HG03159 (cell line): ENCODE measurements around the gene DUSP22.

Experiments
- ATAC-seq: cut with Tn5 transposase; IDR thresholded peaks from one replicate; pipeline ENCODE4 v1.9.1; 2021; ENCODE audit warnings: mild to moderate bottlenecking, moderate library complexity; ENCODE audit not compliant: unreplicated experiment

Gene DUSP22

DNA sequence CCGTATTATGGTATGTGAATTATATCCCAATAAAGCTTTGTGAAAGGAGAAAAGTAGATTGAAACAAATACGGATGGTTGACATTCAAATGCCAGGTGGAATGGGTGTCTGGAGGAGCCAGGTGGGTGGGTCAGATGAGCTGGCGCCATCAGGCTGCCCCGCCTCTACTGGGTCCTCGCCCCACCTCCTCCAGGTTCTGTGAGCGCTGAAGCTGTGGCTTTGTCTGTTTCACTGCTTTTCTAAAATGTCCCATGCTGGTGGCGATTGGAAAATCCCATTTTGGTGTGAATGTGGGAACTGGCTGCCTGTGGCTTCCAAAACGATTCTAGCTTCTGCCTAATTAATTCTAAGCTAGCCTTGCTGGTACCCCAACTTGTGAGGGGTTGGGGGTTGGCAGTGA, 16.5 kb downstream of the DUSP22 start:
- ATAC-seq = no peak

DNA sequence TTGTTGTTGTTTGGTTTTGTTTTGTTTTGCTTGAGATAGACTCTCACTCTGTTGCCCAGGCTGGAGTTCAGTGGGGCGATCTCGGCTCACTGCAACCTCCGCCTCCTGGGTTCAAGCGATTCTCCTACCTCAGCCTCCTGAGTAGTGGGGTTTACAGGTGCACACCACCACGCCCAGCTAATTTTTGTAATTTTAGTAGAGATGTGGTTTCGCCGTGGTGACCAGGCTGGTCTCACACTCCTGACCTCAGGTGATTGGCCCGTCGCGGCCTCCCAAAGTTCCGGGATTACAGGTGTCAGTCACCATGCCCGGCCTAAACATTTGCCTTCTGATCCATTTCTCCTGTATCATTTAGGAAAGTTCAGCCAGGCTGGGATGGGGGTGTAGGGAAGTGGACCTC, 17.7 kb downstream of the DUSP22 start:
- ATAC-seq = no peak

DNA sequence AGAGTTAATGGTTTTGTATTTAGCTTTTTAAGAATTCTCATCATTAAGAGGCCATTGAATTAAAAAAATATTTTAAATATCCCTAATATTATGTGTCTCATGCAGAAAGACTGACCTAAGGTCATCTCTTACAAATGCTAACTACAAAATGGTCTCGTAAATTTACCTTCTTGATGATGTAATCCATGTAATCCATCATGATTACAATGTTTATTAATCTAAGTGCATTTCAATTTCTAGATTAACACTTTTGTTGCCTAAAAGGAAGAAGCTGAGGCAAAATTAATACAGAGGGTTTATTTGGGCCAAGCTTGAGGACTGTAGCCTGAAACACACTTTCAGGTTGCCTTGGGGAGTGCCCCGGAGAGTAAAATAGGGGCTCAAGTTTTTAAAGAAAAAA, 18.4 kb downstream of the DUSP22 start:
- ATAC-seq = no peak

DNA sequence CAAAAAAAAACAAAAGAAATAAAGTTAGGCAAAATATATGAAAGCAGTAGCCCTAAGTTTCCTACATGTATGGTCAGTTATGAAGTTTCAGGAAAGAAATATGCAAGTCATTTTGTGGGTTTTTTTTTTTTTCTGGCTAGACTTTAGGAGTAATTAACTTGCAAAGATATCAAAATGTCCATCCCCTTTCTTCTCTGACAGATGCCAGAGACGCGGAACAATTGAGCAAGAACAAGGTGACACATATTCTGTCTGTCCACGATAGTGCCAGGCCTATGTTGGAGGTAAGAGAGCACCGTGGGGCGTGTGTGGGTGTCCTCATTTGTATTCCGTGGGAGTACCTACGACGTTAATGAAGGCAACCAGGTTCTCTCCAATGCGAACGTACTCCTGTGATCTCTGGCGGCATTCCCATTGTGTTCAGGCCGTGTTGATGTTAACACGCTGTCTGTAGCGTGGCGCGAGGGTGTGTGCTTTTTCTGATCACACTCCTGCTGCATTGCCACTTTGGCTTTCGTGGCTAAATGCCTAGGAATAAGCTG, 19.5 kb downstream of the DUSP22 start:
- ATAC-seq = no peak

DNA sequence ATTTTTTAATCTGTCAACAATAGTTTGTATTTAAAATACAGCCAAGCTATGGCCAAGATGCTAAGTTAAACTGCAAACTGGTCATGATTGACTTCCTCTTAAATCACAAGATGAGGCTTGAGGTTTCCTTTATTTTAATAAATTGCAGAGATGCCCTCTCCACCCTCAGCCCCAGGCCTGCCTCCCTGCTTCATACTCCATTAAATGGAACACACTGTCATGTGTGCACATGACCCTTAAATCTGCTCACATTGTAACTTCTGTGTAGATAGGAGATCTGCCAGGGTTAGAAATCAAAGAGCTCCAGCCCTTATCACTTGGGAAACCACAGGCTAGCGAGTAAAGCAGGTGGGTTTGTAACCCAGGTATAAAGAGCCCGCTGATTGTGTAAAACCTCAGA, 20.8 kb downstream of the DUSP22 start:
- no peak for ATAC-seq

DNA sequence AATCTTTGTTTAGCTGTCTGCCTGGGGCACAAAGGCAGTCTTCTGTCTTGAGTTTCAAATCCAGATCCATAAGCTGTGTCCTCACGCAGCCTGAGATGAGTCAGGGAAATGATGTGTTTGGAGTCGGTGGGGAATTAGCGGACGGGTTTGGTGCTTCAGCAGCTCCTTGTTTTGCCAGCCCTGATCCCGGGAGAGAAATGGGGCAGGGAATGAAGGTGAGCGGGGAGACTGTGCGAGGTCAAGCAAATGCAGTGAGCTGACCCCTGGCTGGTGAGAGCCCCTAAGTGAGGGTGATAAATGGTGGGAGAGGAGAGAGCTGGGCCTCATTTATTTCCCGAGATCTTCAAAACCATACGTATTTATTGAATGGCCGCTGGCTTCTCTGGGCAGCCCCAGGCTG, 21.6 kb downstream of the DUSP22 start:
- ATAC-seq = no peak

DNA sequence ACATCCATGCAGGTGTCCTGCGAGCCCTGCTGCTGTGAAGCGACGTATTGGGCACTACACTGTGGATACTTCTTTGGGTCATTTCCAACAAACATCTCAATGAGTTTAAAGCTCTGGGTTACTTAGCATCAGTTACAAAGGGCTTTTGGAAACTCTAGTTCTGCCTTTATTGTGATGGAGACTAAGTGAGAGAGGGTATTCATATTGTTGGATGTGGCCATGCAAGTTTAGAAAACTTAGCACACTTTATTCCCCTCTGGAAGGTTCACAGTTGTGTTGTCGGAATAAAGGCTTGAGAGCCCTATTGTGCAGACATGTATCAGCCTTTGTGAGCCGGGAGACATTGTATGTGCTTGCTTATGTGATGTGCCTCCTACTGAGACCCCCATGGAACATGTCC, 22.1 kb downstream of the DUSP22 start:
- ATAC-seq = no peak

DNA sequence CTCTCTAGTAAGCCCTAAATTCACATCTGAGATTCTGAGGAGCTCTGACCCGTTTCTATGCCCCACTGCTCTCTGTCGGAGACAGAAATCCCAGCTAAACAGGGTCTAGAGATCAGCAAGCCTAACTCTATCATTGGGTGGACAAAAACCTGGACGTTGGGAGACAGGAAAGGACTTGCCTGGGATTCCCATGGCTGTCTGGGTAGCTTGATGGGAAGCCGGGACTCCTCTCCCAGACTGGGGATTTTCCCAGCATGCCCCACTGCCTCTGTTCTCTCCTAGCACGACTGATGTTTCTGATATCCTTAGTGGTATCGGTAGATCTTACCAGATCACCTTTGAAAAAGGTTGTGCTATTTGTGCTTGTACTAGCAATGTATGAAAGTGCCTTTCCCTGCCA, 22.9 kb downstream of the DUSP22 start:
- ATAC-seq = no peak

DNA sequence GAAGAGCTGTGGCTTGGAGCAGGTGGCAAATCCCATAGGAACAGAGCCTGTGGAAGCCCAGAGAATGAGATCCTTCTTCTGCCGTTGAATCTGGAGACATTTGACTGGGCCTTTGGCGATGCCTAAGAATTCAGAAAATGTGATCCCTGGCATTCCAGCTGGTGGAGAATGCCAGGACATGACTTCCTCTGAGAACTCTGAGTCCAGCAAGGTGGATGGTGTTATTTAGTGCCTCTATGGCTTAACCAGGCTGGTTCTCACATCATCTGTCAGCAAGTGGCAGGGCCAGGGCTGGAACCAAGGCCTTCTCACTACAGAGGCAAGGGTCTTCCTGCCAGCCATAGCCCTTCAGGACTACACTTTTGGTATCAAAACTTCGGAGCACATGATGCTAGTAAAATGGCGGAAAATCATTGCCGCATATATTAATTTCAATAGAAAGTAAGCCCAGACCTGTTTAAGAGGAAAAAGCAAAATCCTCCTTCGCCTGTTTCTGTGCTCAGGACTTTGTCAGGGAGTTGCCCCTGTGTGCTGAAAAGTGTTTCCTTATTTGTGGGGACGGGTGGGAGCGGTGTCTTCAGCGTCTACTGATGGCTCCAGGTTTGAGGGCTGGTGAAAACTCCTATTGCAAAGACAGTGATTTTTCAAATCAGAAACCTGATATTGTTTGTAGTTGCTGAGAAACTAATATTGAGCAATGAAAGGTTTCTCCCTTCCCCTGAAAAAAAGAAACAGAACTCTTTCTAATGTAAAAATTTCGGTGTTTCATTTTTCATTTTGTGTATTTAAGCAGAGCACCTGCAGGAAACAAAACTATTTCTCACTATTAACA, 23.9 kb downstream of the DUSP22 start:
- no peak for ATAC-seq

DNA sequence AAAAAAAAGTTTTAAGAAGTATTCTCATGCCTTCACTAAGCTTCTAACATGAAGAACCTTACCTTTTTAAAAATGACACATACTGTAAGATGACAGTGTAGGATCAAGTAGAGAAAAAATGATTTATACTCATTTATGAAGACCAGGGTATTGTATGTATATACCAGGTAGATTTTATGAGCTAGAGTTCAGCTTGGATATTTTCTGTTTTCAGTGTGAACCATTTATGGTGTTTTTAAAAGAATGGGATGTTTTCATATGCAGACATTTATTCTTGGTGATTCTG, 24.4 kb downstream of the DUSP22 start:
- no peak for ATAC-seq

DNA sequence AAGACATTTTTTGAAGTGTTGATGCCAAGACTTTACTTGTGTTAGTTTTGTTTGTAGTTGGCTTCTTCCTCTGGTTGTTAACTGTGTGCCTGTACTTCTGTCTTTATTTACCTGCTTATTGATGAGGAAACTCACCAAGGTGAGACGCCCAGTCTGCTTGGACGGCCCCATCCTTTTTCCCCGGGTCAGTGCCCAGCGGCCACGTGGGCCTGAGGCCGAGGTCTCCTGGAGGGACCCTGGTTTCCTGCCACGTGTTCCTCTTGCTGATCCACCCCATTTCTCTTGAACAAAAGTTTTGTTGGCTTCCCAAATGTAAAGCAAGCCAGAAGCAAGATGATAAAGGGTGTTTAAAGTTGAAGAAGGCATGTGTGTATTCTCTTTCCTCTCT, 24.8 kb downstream of the DUSP22 start:
- ATAC-seq = no peak

DNA sequence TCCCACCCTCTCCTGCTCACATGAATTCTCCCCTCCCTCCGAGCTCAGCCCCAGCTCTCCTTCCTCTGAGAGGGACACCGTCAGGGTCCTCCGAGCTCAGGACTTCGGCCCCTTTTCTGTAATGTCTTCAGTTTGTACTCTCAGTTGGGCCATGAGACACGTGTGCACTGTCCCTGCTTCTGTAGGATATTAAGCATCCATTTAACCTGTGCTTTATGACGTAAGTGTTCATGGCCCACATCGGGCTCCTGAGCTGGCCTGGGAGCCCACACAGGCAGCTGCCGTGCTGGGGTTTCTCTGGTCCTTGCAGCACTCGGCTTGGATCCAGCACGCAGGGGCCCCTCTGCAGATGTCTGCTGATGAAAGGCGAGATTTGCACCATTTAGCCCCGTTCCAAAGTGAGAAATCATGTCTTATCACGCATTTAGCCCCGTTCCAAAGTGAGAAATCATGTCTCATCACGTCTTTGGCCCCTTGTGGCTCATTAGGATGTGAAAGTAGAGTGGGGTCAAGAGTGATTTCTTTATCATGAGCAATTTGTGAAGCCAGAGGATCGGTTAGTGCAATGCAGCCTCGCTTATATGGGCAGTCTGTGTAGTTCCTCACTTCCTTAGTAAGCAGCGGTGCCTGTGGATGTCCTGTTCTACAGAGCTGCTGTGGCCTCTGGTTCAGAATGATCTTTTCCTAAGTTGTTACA, 25.3 kb downstream of the DUSP22 start:
- no peak for ATAC-seq

DNA sequence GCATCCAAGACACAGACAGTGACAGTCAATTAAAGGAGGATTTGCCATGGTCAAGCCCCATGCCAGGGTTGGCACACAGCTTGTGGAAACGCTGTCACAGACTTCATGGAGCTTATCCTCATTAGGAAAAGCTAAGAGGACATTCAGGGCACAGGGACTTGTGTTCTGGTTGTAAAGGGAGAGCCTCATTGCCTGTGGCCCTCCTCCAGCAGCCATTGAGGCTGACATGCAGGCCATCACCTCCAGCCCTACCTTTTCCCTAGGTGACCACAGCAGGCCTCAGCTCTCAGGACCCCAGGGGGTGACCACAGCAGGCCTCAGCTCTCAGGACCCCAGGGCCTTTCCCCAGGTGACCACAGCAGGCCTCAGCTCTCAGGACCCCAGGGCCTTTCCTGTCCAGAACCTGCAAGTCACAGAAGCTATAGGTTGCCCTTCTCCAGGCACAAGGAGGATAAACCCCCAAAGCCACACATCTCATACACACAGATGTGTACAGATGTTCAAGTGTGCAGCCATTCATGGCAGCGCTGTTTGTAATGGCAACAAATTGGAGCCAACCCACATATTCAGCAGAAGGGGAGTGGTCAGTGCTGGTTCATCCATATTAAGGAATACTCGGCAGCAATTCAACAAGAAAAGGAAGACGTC, 26.1 kb downstream of the DUSP22 start:
- no peak for ATAC-seq

DNA sequence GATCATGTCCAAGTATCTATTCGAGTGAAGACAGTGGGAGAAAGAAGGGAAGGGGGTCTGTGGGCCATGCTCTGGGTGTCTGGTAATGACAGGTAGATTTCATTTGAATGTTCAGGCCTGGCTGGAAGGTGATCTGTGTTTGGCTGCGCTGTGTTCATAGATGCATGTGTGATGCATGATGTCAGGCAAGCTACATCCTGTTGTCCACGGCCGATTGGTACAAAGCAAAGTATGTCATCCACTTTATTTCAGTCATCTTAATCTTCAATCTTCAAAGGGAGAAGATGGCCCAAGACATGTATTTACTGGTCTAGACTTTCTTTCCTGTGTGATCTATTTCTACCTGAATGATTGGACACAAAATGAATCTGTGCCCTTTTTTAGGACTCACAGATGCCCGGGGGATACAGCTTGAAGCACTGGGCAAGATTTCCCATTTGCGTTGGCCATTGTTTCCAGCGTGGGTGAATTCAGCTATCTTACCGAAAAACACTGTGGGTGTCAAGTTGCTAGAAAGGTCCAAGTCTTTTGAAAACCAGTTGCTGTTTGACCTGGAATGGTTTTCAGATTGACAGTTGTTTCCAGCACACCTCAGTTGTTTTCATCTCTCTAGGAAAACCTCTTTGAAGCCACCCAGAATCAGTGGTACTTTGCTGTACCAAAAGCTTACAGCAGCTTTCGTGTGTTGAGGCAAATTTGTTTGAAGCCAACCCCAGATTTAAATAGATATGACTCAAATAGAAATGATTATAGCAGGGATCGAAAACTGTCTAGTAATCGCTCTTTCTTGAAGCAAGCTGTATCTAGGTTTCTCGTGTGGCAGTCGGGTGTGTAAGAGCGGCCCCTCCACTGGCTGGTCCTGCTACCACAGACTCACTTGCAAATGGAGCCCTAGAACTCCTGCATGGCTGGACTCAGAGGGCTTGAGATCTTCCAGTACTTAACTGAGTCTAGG, 27.2 kb downstream of the DUSP22 start:
- ATAC-seq = no peak

DNA sequence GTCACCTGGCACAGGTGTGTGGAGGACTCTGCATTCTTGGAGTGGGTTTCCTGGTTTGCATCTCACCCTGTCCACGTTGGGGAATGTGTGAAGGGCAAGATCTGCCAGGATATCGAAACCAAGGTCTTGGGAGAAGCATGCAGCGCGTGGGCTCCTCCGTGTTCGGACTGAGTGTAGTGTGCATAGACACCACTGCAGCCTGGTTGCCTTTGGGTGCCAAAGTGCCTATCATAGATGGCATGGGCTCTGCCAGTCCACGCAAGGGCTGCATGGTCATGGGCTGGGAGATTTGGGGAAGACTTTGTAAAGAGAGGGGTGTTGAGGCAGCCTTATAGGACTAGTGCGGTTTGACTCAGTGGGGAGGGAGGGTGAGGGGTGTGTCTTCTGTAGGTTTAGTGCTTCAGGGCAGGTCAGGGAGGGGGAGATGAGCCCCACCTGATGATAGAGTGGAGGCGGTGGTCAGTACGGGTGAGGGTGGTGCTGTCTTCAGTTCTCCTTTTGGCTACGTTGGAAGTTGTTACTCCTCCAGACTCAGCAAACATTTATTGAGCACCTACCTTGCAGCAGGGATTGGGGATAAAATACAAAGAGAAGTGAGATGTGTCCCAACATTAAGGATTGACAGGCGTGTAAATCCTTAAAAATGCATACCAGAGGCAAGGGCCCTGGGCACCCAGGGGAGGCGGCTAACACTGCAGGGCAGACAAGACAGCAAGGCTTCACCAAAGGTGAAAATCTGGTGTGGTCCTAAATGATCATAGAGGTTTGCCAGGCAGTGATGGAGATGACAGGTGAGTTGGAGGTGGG, 28.3 kb downstream of the DUSP22 start:
- no peak for ATAC-seq

DNA sequence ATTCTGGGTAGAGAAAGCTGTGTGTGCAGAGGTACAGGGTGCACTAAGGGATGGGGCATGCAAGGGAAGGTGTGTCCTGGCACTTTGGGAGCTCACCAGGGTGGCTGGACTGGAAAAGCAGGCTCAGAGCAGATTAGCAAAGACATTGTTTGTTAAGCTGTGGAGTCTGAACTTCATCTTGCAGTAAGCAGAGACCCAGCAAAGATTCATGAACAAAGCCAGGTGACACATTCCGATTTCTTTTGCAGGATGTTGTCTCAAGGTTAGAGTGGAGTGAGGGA, 28.8 kb downstream of the DUSP22 start:
- no peak for ATAC-seq

DNA sequence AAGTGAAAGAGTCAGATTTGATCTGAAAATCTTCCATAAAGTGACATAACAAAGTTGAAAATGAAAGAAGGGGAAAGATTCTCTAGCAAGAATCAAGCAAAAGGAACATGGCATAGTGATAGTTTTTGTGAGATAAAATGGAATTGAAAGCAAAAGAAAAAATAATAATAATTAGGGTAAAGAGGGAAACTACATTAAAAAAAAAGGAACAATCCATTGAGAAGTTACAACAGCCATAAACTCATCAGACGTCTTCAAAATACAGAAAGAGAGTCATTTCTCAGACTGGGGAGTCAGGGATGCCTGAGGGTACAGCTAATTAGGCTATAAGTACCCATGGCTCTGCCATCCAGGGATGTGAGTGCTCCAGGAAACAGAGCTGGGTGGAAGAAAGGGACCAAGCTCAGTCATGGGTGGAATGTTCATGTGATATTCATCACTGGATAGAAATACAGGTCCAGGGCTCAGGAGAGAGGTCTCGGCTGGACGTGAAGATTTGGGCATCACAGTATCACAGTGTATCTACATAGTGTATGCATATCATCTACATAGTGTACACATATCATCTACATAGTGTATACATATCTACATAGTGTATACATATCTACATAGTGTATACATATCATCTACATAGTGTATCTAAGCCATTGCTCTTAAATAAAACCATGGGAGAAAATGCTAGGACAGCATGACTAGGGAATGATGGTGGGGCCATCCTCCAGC, 29.4 kb downstream of the DUSP22 start:
- no peak for ATAC-seq

DNA sequence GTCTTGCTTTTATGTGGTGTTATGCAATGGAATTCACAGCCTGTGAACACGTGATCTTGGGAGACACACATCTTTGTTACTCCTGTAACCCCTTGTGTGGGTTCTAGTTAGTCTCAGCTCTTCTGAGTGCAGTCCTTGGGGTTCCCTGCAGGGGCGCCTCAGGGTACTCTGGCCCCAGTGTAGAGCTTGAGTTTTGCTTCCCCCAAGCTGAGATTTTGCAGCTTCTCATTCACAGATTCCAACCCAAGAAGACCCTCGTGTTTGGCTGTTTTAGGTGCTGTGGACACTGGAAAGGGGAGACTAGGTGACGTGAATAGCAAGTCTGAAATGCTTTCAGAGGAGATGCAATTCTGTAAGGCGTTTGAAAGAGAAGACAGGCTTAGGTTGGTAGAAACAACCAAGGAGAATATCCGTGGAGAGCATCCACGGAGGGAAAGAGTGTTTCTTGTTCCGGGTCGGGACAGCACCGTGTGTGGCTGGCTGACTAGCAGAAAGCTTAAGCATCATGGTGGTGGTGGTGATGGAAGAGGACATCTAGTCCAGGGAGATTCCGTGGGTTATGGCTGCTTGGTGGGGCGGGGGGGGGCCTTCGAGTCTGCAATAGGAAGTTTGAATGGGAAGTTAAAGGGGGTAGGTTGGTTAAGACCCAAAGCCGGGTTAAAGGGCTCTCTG, 30.1 kb downstream of the DUSP22 start:
- no peak for ATAC-seq
